GM23338 (cell line): ENCODE results near the gene VCL.

Source experiments
- EZH2 ChIP-seq: fragments of 200-600 bp; sonication (generic); IDR thresholded peaks from one replicate; pipeline ENCODE4 v1.8.0; 2017; ENCODE audit warnings: antibody characterized with exemption, mild to moderate bottlenecking, low read depth; ENCODE audit not compliant: unreplicated experiment
- TF ChIP-seq, protein P1 (sequence below), 2 experiments: fragments of 200-600 bp in 1 of 2; sonication (generic) in 1 of 2; conservative IDR thresholded peaks; 2 replicates each; pipeline versions ENCODE4 v1.5.1 to v1.6.1; 2016 to 2017; ENCODE audit warnings: antibody characterized with exemption in 2 of 2, low read depth in 2 of 2, mild to moderate bottlenecking in 2 of 2, moderate library complexity in 1 of 2

GRCh38 chr10:74137992-74138391 lies 140.1 kb downstream of the VCL start:
- TF ChIP-seq, protein P1, sequence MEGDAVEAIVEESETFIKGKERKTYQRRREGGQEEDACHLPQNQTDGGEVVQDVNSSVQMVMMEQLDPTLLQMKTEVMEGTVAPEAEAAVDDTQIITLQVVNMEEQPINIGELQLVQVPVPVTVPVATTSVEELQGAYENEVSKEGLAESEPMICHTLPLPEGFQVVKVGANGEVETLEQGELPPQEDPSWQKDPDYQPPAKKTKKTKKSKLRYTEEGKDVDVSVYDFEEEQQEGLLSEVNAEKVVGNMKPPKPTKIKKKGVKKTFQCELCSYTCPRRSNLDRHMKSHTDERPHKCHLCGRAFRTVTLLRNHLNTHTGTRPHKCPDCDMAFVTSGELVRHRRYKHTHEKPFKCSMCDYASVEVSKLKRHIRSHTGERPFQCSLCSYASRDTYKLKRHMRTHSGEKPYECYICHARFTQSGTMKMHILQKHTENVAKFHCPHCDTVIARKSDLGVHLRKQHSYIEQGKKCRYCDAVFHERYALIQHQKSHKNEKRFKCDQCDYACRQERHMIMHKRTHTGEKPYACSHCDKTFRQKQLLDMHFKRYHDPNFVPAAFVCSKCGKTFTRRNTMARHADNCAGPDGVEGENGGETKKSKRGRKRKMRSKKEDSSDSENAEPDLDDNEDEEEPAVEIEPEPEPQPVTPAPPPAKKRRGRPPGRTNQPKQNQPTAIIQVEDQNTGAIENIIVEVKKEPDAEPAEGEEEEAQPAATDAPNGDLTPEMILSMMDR (conservative IDR thresholded peaks at IDR 0.05; ENCODE audit: low read depth in 2 of 2) = peak in 1 of 2 experiments; percentile 14; a peak in 1 of 4 replicates
- TF ChIP-seq EZH2 = no peak
